IMR-90 (cell line): ENCODE measurements around the gene AVPR2. TPM values are rescaled to one million over a fixed set of nuclear protein-coding genes. Genes with fewer than 3 reads are reported as not detected.

Experiments
- ATAC-seq: fragments of 200-7000 bp; cut with Tn5 transposase; 2 replicates; pipeline ENCODE4 v1.9.1; 2020; ENCODE audit warnings: low read depth, mild to moderate bottlenecking, moderate library complexity
- BruUV-seq: library from RNA; stranded (reverse); fragments of 400-500 nt; replicated peaks from 2 replicates; lab custom pipeline; 2021; lab: Mats Ljungman, UMichigan
- CTCF ChIA-PET: fragments of 300-600 bp; formaldehyde crosslinking; extraction: SDS; loops from one replicate; lab custom pipeline; 2021; ENCODE audit warnings: antibody characterized with exemption; lab: Yijun Ruan, JAX
- POLR2A ChIA-PET: fragments of 300-600 bp; sonication (Branson Sonifier 250); formaldehyde crosslinking; loops from one replicate; lab custom pipeline; 2022; ENCODE audit warnings: antibody characterized with exemption; ENCODE audit not compliant: unreplicated experiment; lab: Charles Lee
- DNase-seq: peaks from one replicate; pipeline ENCODE4 v3.0.0; 2013
- H2AFZ ChIP-seq: replicated peaks from 2 replicates; pipeline ENCODE3; 2013; ENCODE audit warnings: low read length, mild to moderate bottlenecking; ENCODE audit not compliant: poor library complexity
- H2AK5ac ChIP-seq: 2 replicates; pipeline ENCODE4 v1.6.1; 2013; ENCODE audit warnings: low read depth, low read length, inconsistent platforms
- H2AK9ac ChIP-seq: replicated peaks from 2 replicates; pipeline ENCODE3; 2013; ENCODE audit warnings: mild to moderate bottlenecking, low read depth, low read length, moderate library complexity; ENCODE audit not compliant: poor library complexity
- H2BK120ac ChIP-seq: 2 replicates; pipeline ENCODE4 v1.6.1; 2013; ENCODE audit warnings: low read depth, low read length, inconsistent platforms
- H2BK15ac ChIP-seq: 3 replicates; pipeline ENCODE4 v1.6.1; 2013; ENCODE audit warnings: low read depth, low read length, inconsistent platforms
- H2BK20ac ChIP-seq: 2 replicates; pipeline ENCODE4 v1.6.1; 2013; ENCODE audit warnings: low read depth, mild to moderate bottlenecking, inconsistent platforms, low read length, moderate library complexity
- H2BK5ac ChIP-seq: 2 replicates; pipeline ENCODE4 v1.6.1; 2013; ENCODE audit warnings: mild to moderate bottlenecking, low read depth, low read length, inconsistent platforms; ENCODE audit not compliant: poor library complexity, severe bottlenecking
- H3K14ac ChIP-seq: replicated peaks from 2 replicates; pipeline ENCODE4 v1.6.1; 2013; ENCODE audit warnings: low read depth, low read length, inconsistent platforms
- H3K18ac ChIP-seq: 2 replicates; pipeline ENCODE4 v1.6.1; 2013; ENCODE audit warnings: low read depth, low read length, control low read depth
- H3K23ac ChIP-seq: 2 replicates; pipeline ENCODE4 v1.6.1; 2013; ENCODE audit warnings: low read depth, low read length, inconsistent platforms
- H3K27ac ChIP-seq: 2 replicates; pipeline ENCODE4 v1.5.1; 2013; ENCODE audit warnings: mild to moderate bottlenecking, control low read depth, low read length; ENCODE audit not compliant: insufficient read depth
- H3K27me3 ChIP-seq: 2 replicates; pipeline ENCODE4 v1.6.1; 2013; ENCODE audit warnings: low read length; ENCODE audit not compliant: control insufficient read depth, insufficient read depth
- H3K36me3 ChIP-seq: 2 replicates; pipeline ENCODE4 v1.6.1; 2013; ENCODE audit warnings: low read length, mixed read lengths; ENCODE audit not compliant: control insufficient read depth, insufficient read depth
- H3K4ac ChIP-seq: 2 replicates; pipeline ENCODE4 v1.6.1; 2013; ENCODE audit warnings: low read depth, low read length, inconsistent platforms
- H3K4me1 ChIP-seq: 2 replicates; pipeline ENCODE4 v1.6.1; 2013; ENCODE audit warnings: low read length, mixed read lengths; ENCODE audit not compliant: control insufficient read depth, insufficient read depth
- H3K4me2 ChIP-seq: 2 replicates; pipeline ENCODE4 v1.6.1; 2013; ENCODE audit warnings: low read depth, mild to moderate bottlenecking, control low read depth, low read length, moderate library complexity
- H3K4me3 ChIP-seq: 2 replicates; pipeline ENCODE4 v1.5.1; 2013; ENCODE audit warnings: low read depth, mild to moderate bottlenecking, control low read depth, low read length, moderate library complexity; ENCODE audit not compliant: insufficient read depth
- H3K56ac ChIP-seq: 2 replicates; pipeline ENCODE4 v1.6.1; 2013; ENCODE audit warnings: low read length, inconsistent platforms; ENCODE audit not compliant: insufficient read depth; ENCODE audit errors: extremely low read depth
- H3K79me1 ChIP-seq, 2 experiments: 2 replicates each; pipeline ENCODE4 v1.6.1; 2013; ENCODE audit warnings: low read length in 2 of 2, inconsistent platforms in 1 of 2, low read depth in 1 of 2
- H3K9ac ChIP-seq: 2 replicates; pipeline ENCODE4 v1.6.1; 2013; ENCODE audit warnings: low read depth, low read length, control low read depth
- H3K9me1 ChIP-seq: 2 replicates; pipeline ENCODE4 v1.6.1; 2013; ENCODE audit warnings: low read length, inconsistent platforms; ENCODE audit not compliant: insufficient read depth
- H3K9me3 ChIP-seq: 2 replicates; pipeline ENCODE4 v1.6.1; 2013; ENCODE audit warnings: low read length; ENCODE audit not compliant: control insufficient read depth, insufficient read depth
- H4K20me1 ChIP-seq: 2 replicates; pipeline ENCODE4 v1.6.1; 2013; ENCODE audit warnings: low read length, inconsistent platforms; ENCODE audit not compliant: insufficient read depth
- H4K5ac ChIP-seq: 2 replicates; pipeline ENCODE4 v1.6.1; 2013; ENCODE audit warnings: mild to moderate bottlenecking, low read depth, low read length, control low read depth
- H4K8ac ChIP-seq, 2 experiments: 2 replicates each; pipeline ENCODE4 v1.6.1; 2013; ENCODE audit warnings: low read depth in 2 of 2, low read length in 2 of 2, control low read depth in 1 of 2, inconsistent platforms in 1 of 2
- H4K91ac ChIP-seq: 2 replicates; pipeline ENCODE4 v1.6.1; 2013; ENCODE audit warnings: low read depth, low read length, inconsistent platforms; ENCODE audit not compliant: insufficient read depth
- BHLHE40 ChIP-seq: fragments of 150-350 bp; IDR thresholded peaks from 2 replicates; pipeline ENCODE4 v1.6.1; 2016; ENCODE audit warnings: mild to moderate bottlenecking, low read depth, low read length
- CEBPB ChIP-seq: IDR thresholded peaks from 2 replicates; pipeline ENCODE4 v1.6.1; 2012; ENCODE audit warnings: low read depth, low read length, improper control_type of control experiment
- CHD1 ChIP-seq: IDR thresholded peaks from 2 replicates; pipeline ENCODE4 v1.6.1; 2012; ENCODE audit warnings: low read depth, low read length, improper control_type of control experiment
- MAZ ChIP-seq: IDR thresholded peaks from 2 replicates; pipeline ENCODE4 v1.6.1; 2012; ENCODE audit warnings: low read depth, mild to moderate bottlenecking, low read length, improper control_type of control experiment, moderate library complexity, borderline replicate concordance
- RFX5 ChIP-seq: IDR thresholded peaks from 2 replicates; pipeline ENCODE4 v1.8.0; 2012; ENCODE audit warnings: low read depth, mild to moderate bottlenecking, low read length, moderate library complexity
- WGBS, 2 experiments: methylation state at CpG; one replicate each; pipeline versions ENCODE4 v1.1.5 to v1.1.7; 2013; ENCODE audit warnings: missing lambda C conversion rate in 2 of 2; ENCODE audit not compliant: insufficient read length in 1 of 2; ENCODE audit errors: extremely low coverage in 2 of 2; 5-methylcytosine and 5-hydroxymethylcytosine counted together
- dilution Hi-C: fragments of 300-500 bp; cut with HindIII; formaldehyde crosslinking; loops from one replicate; pipeline ENCODE4 v1.14.3; 2018; ENCODE audit warnings: low sequenced_read_pairs; ENCODE audit not compliant: unreplicated experiment
- in situ Hi-C: fragments of 300-500 bp; cut with MboI; formaldehyde crosslinking; loops from 3 replicates; pipeline ENCODE4 v1.14.3; 2019; ENCODE audit warnings: low sequenced_read_pairs, inconsistent platforms, mixed read lengths
- intact Hi-C: fragments of 100-400 bp; cut with micrococcal nuclease; formaldehyde crosslinking; loops from 2 replicates; pipeline ENCODE4 v1.10.0; 2022
- polyA plus RNA-seq, 3 experiments: library from polyadenylated mRNA; depleted of rRNA; stranded (reverse); fragments of >200 nt; gene quantifications; 2 replicates each; pipeline ENCODE4 v1.2.3, GENCODE V29; 2012; ENCODE audit warnings: low replicate concordance in 1 of 3
- total RNA-seq: library from RNA; depleted of rRNA; stranded (reverse); fragments of >200 nt; gene quantifications from 2 replicates; pipeline ENCODE4 v1.2.3, GENCODE V29; 2012
- TF ChIP-seq, protein P1 (sequence below): conservative IDR thresholded peaks from 2 replicates; pipeline ENCODE4 v1.5.1; 2012; ENCODE audit warnings: mild to moderate bottlenecking, low read depth, low read length, improper control_type of control experiment

Gene AVPR2
- total and polyA plus RNA-seq, 2 of the 4 experiments (the other 2 are of a cell fraction) = not detected

DNA sequence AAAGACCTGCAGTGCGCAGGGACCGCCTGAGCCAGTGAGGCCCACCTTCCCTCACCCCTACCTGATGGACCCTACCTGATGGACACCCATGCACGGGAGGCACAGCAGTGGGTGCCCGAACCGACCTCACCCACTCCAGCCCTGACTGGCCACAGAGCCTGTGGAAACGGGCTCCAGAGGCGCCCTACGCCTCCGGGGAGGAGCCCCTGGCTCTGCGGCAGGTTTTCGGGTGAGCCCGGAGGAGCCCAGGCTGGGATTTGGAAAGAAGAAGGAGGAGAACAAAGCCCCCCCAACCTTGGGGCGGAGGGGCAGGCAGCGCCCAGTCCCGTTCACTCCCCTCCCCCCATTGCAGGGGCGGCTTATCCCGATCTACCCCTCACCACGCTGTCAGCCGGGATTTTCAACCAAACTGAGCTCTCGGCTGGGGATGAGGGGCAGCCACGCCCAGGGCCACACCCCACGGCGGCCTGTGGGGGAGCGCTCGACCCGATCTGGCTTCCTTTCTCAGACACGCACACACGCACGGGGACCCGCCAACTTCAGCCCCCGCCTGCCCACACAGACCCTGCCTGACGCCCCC lies 19.2 kb upstream of the AVPR2 start:
- Histone ChIP-seq H3K9me3 (peaks cover 2% of the 10 kb centered on the region), H2BK20ac (no peak overlapping the region), H3K9me1 (no peaks in the 10 kb centered on the region), H3K23ac (no peak overlapping the region), H2BK5ac (no peak overlapping the region), H4K8ac (no peak overlapping the region), H3K9ac (no peak overlapping the region), H3K18ac (no peak overlapping the region), H4K5ac (no peak overlapping the region), H3K4me3 (no peak overlapping the region), H3K27ac (no peak overlapping the region), H2BK15ac (no peak overlapping the region), H3K4ac (no peak overlapping the region), H3K14ac (no peak overlapping the region), H2AK5ac (no peak overlapping the region), H3K36me3 (no peaks in the 10 kb centered on the region), H3K4me1 (no peaks in the 10 kb centered on the region), H2AFZ (no peak overlapping the region), H4K20me1 (no peaks in the 10 kb centered on the region), H3K79me1 (no peaks in the 10 kb centered on the region), H2BK120ac (no peak overlapping the region), H4K91ac (no peak overlapping the region), H2AK9ac (no peak overlapping the region), H3K4me2 (no peak overlapping the region), H3K27me3 (peaks cover 60% of the 10 kb centered on the region), H3K56ac (no peak overlapping the region)
- no CpG with 5 or more reads among the region's 32 CpGs for WGBS, 2 experiments
- no peak for ATAC-seq
- no peak for DNase-seq
- no TSS peak for BruUV-seq
- in situ Hi-C loops (no loop called here), intact Hi-C loops (no loop called here), dilution Hi-C loops (no loop called here)
- CTCF ChIA-PET = no interaction called here
- no peak for TF ChIP-seq RFX5
- TF ChIP-seq, protein P1, sequence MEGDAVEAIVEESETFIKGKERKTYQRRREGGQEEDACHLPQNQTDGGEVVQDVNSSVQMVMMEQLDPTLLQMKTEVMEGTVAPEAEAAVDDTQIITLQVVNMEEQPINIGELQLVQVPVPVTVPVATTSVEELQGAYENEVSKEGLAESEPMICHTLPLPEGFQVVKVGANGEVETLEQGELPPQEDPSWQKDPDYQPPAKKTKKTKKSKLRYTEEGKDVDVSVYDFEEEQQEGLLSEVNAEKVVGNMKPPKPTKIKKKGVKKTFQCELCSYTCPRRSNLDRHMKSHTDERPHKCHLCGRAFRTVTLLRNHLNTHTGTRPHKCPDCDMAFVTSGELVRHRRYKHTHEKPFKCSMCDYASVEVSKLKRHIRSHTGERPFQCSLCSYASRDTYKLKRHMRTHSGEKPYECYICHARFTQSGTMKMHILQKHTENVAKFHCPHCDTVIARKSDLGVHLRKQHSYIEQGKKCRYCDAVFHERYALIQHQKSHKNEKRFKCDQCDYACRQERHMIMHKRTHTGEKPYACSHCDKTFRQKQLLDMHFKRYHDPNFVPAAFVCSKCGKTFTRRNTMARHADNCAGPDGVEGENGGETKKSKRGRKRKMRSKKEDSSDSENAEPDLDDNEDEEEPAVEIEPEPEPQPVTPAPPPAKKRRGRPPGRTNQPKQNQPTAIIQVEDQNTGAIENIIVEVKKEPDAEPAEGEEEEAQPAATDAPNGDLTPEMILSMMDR = no peak
- TF ChIP-seq BHLHE40 = no peak
- no peak for TF ChIP-seq CHD1
- TF ChIP-seq MAZ = no peak
- TF ChIP-seq CEBPB = no peak
- POLR2A ChIA-PET = no interaction called here
